OCI-M2 (cell line): ENCODE data around the gene GPRC5C.
"Not testable (repeated sequence)": the region's sequence is repeated elsewhere in the genome, so short reads cannot be mapped to it uniquely, and the experiment has no call there.

Source experiments
- DNase-seq: peaks from one replicate; lab custom pipeline; 2025; ENCODE audit not compliant: unreplicated experiment; lab: John Stamatoyannopoulos, UW

GPRC5C gene

GRCh38 chr17:74466111-74466827, 34.4 kb downstream of the GPRC5C start, which contains the start of gene CD300A:
TSS of gene CD300A (plus strand) at chr17:74466634. CDS start at chr17:74466704, 70 bp downstream.
- no peak for DNase-seq

GRCh38 chr17:74466828-74467184, 34.9 kb downstream of the GPRC5C start:
- DNase-seq: no peak

- DNase-seq: no peak
These were observed 35.5 kb downstream of the GPRC5C start for GRCh38 chr17:74467221-74467951.

DNA sequence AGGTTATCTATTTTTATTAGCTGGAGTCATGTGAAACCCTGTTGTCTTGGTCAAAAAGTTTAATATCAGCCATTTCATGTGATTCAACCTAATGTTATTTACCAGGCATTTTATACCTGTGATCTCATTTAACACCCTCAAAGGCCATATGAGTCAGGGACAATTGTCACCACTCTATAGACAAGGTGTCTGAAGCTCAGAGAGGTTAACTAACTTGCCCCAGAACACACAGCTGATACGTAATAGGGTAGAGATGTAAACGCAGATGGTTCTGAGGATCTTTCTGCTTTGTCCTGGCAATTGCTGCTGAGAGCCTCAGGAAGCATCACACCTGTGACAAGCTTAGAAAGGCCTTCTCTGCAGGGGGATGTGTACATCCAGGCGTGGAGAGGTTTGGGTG, 39.5 kb downstream of the GPRC5C start:
- no peak for DNase-seq

GRCh38 chr17:74472890-74473289, 41.0 kb downstream of the GPRC5C start:
- no peak for DNase-seq

DNA sequence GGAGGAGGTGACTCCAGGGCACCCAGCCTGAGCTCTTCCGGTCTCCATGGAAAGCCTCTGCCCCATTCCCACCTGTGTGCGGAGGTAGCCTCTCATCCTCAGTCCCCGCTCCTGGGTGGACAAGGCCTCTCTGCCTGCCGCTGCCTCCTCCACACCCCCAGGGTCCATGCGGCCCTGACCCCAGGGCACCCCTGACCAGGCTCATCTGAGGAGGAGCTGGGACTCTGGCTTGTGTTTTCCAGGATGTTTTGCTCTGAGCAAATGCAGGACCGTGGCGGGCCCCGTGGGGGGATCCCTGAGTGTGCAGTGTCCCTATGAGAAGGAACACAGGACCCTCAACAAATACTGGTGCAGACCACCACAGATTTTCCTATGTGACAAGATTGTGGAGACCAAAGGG, 41.4 kb downstream of the GPRC5C start:
- no peak for DNase-seq

DNA sequence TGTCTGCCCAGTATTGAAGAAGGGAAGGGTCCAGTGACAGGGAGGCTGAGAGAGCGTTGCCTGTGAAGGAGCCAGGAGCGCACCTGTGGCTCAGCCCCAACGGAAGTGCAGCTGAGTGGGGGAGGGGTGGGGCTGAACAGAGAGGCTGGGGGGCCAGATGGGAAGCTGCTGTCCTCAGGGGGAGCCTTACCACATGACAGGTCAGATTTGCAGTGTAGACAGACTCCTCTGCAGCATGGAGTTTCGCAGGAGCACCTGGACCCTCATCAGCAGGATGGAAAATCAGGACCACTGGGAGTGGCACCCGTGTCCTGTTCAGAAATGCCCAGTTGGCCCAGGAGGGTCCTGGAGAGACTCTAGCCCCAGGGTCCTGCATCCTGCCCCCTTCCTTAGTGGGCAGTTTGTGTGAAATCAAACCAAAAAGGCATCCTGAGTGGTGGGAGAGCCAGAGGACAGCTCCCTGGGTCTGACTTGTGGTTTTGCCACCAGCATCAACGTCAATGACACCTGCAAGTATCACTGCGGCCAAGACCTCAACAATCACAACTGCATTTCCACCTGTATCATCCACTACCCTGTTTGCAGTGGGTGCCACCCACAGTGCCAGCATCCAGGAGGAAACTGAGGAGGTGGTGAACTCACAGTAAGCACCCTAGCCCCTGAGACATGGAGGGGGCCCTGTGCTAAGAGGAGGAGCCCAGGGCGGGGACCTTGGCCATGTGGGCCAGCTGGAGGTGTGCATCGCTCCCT, 42.3 kb downstream of the GPRC5C start:
- DNase-seq: no peak

GRCh38 chr17:74475189-74475588, 43.3 kb downstream of the GPRC5C start:
- DNase-seq: no peak

GRCh38 chr17:74477411-74477810, 45.5 kb downstream of the GPRC5C start:
- no peak for DNase-seq

DNA sequence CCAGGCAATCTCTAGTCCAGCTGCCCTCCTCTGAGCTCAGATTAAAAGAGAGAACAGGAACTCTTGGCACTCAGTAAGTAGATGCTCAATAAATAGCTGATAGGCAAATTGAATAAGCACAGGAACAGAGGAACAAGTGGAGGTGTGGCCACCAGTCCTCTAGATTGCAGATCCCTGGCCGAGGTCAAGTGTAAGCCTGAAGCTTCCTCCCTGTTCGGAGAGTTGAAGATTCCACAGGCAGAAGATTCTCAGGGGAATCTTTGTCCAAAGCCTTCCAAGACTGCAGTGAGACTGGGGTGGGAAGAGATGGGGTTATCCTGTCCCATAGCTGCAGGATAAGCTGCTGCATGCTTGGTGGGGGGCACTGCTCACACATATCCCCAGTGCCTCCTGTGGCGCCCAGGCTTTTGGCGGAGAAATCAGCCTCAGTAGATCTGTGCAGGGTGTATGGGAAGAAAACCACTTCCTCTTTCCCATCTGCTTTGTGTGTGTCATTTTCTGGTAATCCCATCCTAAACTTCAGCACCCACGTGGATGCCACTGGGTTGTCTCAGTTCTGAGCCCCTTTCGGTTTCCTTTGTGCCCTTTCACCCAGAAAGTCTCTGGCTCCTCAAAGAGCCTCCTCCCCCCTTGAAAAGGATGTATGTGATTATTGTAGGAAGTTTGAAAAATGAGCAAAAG, 46.7 kb downstream of the GPRC5C start:
- DNase-seq: no peak

DNA sequence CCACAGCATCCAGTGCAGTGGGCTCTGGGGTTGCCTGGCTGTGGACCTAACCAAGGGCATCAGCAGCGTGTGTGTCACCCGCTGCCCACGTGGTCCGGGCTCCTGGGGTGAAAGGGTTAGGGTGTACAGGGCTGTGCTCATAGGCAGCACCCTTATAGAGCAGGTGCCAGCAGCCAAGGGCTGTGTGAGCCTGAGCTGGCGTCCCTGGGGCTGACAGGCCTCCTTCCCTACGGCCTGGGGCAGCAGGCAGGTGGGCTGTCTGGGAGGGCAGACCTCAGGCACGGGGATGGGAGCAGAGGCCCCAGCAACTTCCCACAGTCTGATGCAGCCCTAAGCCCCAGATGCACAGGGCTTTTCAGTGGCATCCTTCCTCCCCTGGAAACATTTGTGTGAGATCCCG, 48.4 kb downstream of the GPRC5C start:
- no peak for DNase-seq

- DNase-seq: no peak
These were observed 49.7 kb downstream of the GPRC5C start for GRCh38 chr17:74481621-74482020.

- no peak for DNase-seq
These were observed 52.2 kb downstream of the GPRC5C start for GRCh38 chr17:74484066-74484465.

GRCh38 chr17:74485022-74485743, 53.3 kb downstream of the GPRC5C start:
- DNase-seq: no peak

GRCh38 chr17:74485841-74486240, 54.0 kb downstream of the GPRC5C start:
- DNase-seq: no peak

DNA sequence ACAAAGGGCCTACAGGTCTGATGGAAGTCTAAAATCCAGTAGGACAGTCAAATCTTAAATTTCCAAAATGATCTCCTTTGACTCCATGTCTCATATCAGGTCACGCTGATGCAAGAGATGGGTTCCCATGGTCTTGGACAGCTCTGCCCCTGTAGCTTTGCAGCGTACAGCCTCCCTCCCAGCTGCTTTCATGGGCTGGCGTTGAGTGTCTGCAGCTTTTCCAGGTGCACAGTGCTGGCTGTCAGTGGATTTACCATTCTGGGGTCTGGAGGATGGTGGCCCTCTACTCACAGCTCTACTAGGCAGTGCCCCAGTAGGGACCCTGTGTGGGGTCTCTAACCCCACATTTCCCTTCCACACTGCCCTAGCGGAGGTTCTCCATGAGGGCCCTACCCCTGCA, 56.4 kb downstream of the GPRC5C start:
- DNase-seq: not testable (repeated sequence)

DNA sequence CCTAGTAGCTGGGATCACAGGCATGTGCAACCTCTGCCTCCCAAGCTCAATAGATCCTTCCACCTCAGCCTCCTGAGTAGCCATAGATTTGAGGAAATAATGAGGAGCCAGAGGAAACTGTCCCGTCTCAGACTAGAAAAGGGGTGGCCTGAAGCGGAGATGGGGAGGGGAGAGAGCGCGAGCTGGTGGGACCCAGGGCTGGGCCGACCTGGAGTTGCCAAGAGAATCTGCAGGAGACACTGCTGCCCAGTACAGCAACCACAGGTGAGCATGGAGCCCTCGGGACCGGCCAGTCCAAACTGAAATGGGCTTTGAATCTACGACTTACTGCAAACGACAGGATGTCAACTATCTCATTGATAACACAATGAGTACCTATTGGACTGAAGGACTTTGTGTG, 58.8 kb downstream of the GPRC5C start:
- no peak for DNase-seq

- no peak for DNase-seq
These were observed 59.7 kb downstream of the GPRC5C start for GRCh38 chr17:74491626-74492025.

DNA sequence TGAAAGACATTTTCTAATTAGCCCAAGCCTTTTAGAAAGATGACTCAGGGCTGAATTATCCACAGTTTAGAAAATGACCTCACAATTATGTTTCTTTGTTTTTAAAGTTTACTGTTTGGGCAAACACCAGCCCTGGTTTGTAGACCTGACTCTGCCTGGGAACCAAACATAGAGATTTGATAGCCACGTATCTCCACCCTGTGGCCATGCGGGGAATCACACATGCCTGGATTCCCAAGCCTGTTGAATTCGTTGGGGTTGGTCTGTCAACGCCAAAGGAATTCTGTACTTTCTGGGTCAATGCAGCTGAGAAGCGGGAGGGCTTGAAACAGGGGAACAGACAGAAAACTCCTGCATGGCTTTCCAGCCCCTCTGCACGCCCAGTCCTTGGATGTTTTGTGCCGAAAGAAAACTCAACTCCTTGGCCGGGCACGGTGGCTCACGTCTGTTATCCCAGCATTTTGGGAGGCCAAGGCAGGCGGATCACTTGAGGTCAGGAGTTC, 61.5 kb downstream of the GPRC5C start:
- no peak for DNase-seq
